ENCODE results near the gene SEPSECS. TPM values are rescaled to one million over a fixed set of nuclear protein-coding genes. Genes with fewer than 3 reads are reported as not detected.
A peak's percentile ranks its signal among the peaks of the same experiment; 100 is the strongest.

The SEPSECS gene
- total RNA-seq, 1 experiment from 2014 or later, result 10.6 TPM

DNA sequence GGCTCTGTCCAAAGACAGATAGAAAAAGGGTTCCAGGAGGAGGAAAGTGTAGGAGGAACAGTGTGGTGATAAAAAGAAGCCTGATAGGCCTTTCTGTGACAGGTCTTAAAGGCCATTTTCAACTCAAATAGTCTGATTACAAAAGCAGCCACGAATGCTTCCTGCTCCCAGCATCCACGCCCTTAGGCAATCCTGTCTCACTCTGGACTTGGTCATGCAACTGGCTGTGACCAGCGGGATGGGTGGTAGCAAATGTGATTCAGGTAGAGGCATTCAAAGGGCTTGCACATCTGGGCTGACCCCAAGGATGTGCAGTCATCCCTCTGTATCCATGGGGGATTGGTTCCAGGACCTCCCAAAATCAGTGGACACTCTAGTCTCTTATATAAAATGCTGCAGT, 14.4 kb upstream of the SEPSECS start:
- H3K4me3 ChIP-seq (replicated peaks in 1 of 2; ENCODE audit: low read depth in 1 of 2, low read length in 2 of 2), result peak overlapping the region in 1 of 2 experiments; percentile 40; a peak in 1 of 4 replicates
- H3K27me3 ChIP-seq (ENCODE audit: insufficient read depth, low read length), result no peaks in the 10 kb centered on the region
- ChIA-PET CTCF (no interaction called here), POLR2A (no interaction called here), RAD21 (ENCODE audit: low non-redundant PET in 1 of 2, low total read pairs in 2 of 2, uncharacterized antibody in 2 of 2, unreplicated experiment in 2 of 2) (no interaction called here)
- no peaks in the 10 kb centered on the region for H3K36me3 ChIP-seq (ENCODE audit: control insufficient read depth in 1 of 2, insufficient read depth in 2 of 2, low read length in 2 of 2)
- no peak for DNase-seq (ENCODE audit: low read depth, low spot score)
- H3K27ac ChIP-seq (ENCODE audit: low read depth, low read length), result peak overlapping the region; percentile 79; the same call in 1 of the 2 replicates
- TF ChIP-seq ZNF274 (IDR thresholded peaks at IDR 0.05; ENCODE audit: low read depth, low read length) (no peak), SIN3A (IDR thresholded peaks at IDR 0.05; ENCODE audit: low read depth) (no peak), EZH2phosphoT487 (IDR thresholded peaks at IDR 0.05; ENCODE audit: borderline replicate concordance) (no peak), CEBPB (IDR thresholded peaks at IDR 0.05; ENCODE audit: low read depth) (peak; percentile 48; the same call in 1 of the 2 replicates), JUND (IDR thresholded peaks at IDR 0.05) (peak; percentile 29; the same call in 1 of the 2 replicates), CBX3 (IDR thresholded peaks at IDR 0.05; ENCODE audit: low read depth) (peak; percentile 29; the same call in 1 of the 2 replicates), SP1 (IDR thresholded peaks at IDR 0.05; ENCODE audit: low read depth) (peak; percentile 50), FOSL1 (IDR thresholded peaks at IDR 0.05; ENCODE audit: low read depth) (peak; percentile 33; the same call in 1 of the 2 replicates)
- TF ChIP-seq, protein P1, sequence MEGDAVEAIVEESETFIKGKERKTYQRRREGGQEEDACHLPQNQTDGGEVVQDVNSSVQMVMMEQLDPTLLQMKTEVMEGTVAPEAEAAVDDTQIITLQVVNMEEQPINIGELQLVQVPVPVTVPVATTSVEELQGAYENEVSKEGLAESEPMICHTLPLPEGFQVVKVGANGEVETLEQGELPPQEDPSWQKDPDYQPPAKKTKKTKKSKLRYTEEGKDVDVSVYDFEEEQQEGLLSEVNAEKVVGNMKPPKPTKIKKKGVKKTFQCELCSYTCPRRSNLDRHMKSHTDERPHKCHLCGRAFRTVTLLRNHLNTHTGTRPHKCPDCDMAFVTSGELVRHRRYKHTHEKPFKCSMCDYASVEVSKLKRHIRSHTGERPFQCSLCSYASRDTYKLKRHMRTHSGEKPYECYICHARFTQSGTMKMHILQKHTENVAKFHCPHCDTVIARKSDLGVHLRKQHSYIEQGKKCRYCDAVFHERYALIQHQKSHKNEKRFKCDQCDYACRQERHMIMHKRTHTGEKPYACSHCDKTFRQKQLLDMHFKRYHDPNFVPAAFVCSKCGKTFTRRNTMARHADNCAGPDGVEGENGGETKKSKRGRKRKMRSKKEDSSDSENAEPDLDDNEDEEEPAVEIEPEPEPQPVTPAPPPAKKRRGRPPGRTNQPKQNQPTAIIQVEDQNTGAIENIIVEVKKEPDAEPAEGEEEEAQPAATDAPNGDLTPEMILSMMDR (IDR thresholded peaks at IDR 0.05 in 2 of 3, conservative IDR thresholded peaks at IDR 0.05 in 1 of 3; ENCODE audit: borderline replicate concordance in 1 of 3, insufficient read depth in 1 of 3, low read depth in 2 of 3, low read length in 2 of 3), result no peak
- no TSS peak for BruUV-seq (replicated peaks)
- H4K20me1 ChIP-seq (ENCODE audit: insufficient read depth), result no peaks in the 10 kb centered on the region
- H2AFZ ChIP-seq (ENCODE audit: low read depth, low read length, poor library complexity, severe bottlenecking), result no peak overlapping the region
- peak overlapping the region; percentile 75 for H3K4me2 ChIP-seq (ENCODE audit: low read length)
- H3K9me3 ChIP-seq (ENCODE audit: control insufficient read depth in 1 of 2, insufficient read depth in 1 of 2, low read depth in 1 of 2, low read length in 2 of 2), result no peaks in the 10 kb centered on the region
- H3K9me2 ChIP-seq (ENCODE audit: insufficient read depth), result no peaks in the 10 kb centered on the region
- peak overlapping the region; percentile 37 for H3K9ac ChIP-seq (ENCODE audit: low read length)
- intact Hi-C loops (cut with micrococcal nuclease), result no loop called here
- no peaks in the 10 kb centered on the region for H3K79me2 ChIP-seq (ENCODE audit: insufficient read depth, low read length)
- ATAC-seq, result no peak
- peaks cover 25 to 37% of the 10 kb centered on the region in 2 experiments for H3K4me1 ChIP-seq (ENCODE audit: control insufficient read depth in 1 of 2, insufficient read depth in 2 of 2, low read length in 2 of 2)

Measured in HCT116 (cell line).